Fibroblast of skin of scalp (primary cell): ENCODE data around the gene GABRD.

Source experiments
- DNase-seq: peaks from one replicate; pipeline ENCODE4 v3.0.0-alpha.2; 2013

GABRD gene

GRCh38 chr1:2039251-2039650 lies 20.1 kb downstream of the GABRD start:
- no peak for DNase-seq

GRCh38 chr1:2041305-2041704 lies 22.2 kb downstream of the GABRD start:
- no peak for DNase-seq

- DNase-seq, result no peak
Observed at GRCh38 chr1:2041887-2042286, 22.7 kb downstream of the GABRD start.

GRCh38 chr1:2042830-2043773 lies 24.0 kb downstream of the GABRD start:
- no peak for DNase-seq

GRCh38 chr1:2043886-2044285 lies 24.7 kb downstream of the GABRD start:
- DNase-seq, result no peak

- peak; percentile 57 for DNase-seq
Observed at GRCh38 chr1:2044510-2045319, 25.6 kb downstream of the GABRD start.

GRCh38 chr1:2045468-2046173 lies 26.5 kb downstream of the GABRD start:
- no peak for DNase-seq

- peak; percentile 7 for DNase-seq
Observed at GRCh38 chr1:2046174-2046917, 27.2 kb downstream of the GABRD start.

GRCh38 chr1:2046953-2047748 lies 28.0 kb downstream of the GABRD start:
- DNase-seq, result no peak

GRCh38 chr1:2047749-2048729 lies 28.9 kb downstream of the GABRD start:
- no peak for DNase-seq

GRCh38 chr1:2049225-2049717 lies 30.1 kb downstream of the GABRD start:
- no peak for DNase-seq

- DNase-seq, result no peak
Observed at GRCh38 chr1:2049718-2050431, 30.7 kb downstream of the GABRD start, which contains the start of gene PRKCZ. Gene PRKCZ (plus strand): TSS chr1:2050411. CDS start chr1:2050631, 220 bp downstream.

GRCh38 chr1:2050461-2050792 lies 31.3 kb downstream of the GABRD start:
- no peak for DNase-seq

- DNase-seq, result no peak
Observed at GRCh38 chr1:2050793-2051682, 31.9 kb downstream of the GABRD start.

- DNase-seq, result no peak
Observed at GRCh38 chr1:2052054-2052679, 33.0 kb downstream of the GABRD start.

GRCh38 chr1:2052756-2053155 lies 33.6 kb downstream of the GABRD start:
- no peak for DNase-seq

GRCh38 chr1:2053217-2053616 lies 34.1 kb downstream of the GABRD start:
- no peak for DNase-seq
